ENCODE results near the gene EXOC8.

Gene EXOC8

GRCh38 chr1:231337472-231338269, at the start of gene EXOC8:
TSS of gene EXOC8 (minus strand) at chr1:231337852. CDS start at chr1:231337745, 107 bp downstream.
- peak; percentile 97 to 98 for DNase-seq (ENCODE audit: low read depth in 1 of 2, low spot score in 1 of 2)

- no peak for DNase-seq (ENCODE audit: low read depth in 1 of 2, low spot score in 1 of 2)
Observed at GRCh38 chr1:231386466-231386865, 48.8 kb upstream of the EXOC8 start.

GRCh38 chr1:231385416-231385748, 47.7 kb upstream of the EXOC8 start:
- DNase-seq (ENCODE audit: low read depth in 1 of 2, low spot score in 1 of 2): no peak

- DNase-seq (ENCODE audit: low read depth in 1 of 2, low spot score in 1 of 2): no peak
Observed at GRCh38 chr1:231384696-231385415, 47.2 kb upstream of the EXOC8 start.

GRCh38 chr1:231383159-231383860, 45.7 kb upstream of the EXOC8 start:
- DNase-seq (ENCODE audit: low read depth in 1 of 2, low spot score in 1 of 2): no peak

GRCh38 chr1:231382426-231382825, 44.8 kb upstream of the EXOC8 start:
- no peak for DNase-seq (ENCODE audit: low read depth in 1 of 2, low spot score in 1 of 2)

GRCh38 chr1:231381729-231382128, 44.1 kb upstream of the EXOC8 start:
- DNase-seq (ENCODE audit: low read depth in 1 of 2, low spot score in 1 of 2): no peak

- no peak for DNase-seq (ENCODE audit: low read depth in 1 of 2, low spot score in 1 of 2)
Observed at GRCh38 chr1:231376875-231377549, 39.4 kb upstream of the EXOC8 start.

GRCh38 chr1:231376101-231376500, 38.4 kb upstream of the EXOC8 start:
- DNase-seq (ENCODE audit: low read depth in 1 of 2, low spot score in 1 of 2): no peak

GRCh38 chr1:231374394-231374793, 36.7 kb upstream of the EXOC8 start:
- no peak for DNase-seq (ENCODE audit: low read depth in 1 of 2, low spot score in 1 of 2)

- no peak for DNase-seq (ENCODE audit: low read depth in 1 of 2, low spot score in 1 of 2)
Observed at GRCh38 chr1:231372501-231372900, 34.8 kb upstream of the EXOC8 start.

GRCh38 chr1:231369282-231369681, 31.6 kb upstream of the EXOC8 start:
- no peak for DNase-seq (ENCODE audit: low read depth in 1 of 2, low spot score in 1 of 2)

- DNase-seq (ENCODE audit: low read depth in 1 of 2, low spot score in 1 of 2): no peak
Observed at GRCh38 chr1:231364192-231364591, 26.5 kb upstream of the EXOC8 start.

- no peak for DNase-seq (ENCODE audit: low read depth in 1 of 2, low spot score in 1 of 2)
Observed at GRCh38 chr1:231363624-231364023, 26.0 kb upstream of the EXOC8 start.

- DNase-seq (ENCODE audit: low read depth in 1 of 2, low spot score in 1 of 2): no peak
Observed at GRCh38 chr1:231362325-231362724, 24.7 kb upstream of the EXOC8 start.

GRCh38 chr1:231359113-231359512, 21.5 kb upstream of the EXOC8 start:
- no peak for DNase-seq (ENCODE audit: low read depth in 1 of 2, low spot score in 1 of 2)

GRCh38 chr1:231357831-231358354, 20.2 kb upstream of the EXOC8 start:
- DNase-seq (ENCODE audit: low read depth in 1 of 2, low spot score in 1 of 2): no peak

GRCh38 chr1:231357187-231357772, 19.6 kb upstream of the EXOC8 start:
- no peak for DNase-seq (ENCODE audit: low read depth in 1 of 2, low spot score in 1 of 2)

- no peak for DNase-seq (ENCODE audit: low read depth in 1 of 2, low spot score in 1 of 2)
Observed at GRCh38 chr1:231355171-231355570, 17.5 kb upstream of the EXOC8 start.

- DNase-seq (ENCODE audit: low read depth in 1 of 2, low spot score in 1 of 2): no peak
Observed at GRCh38 chr1:231354330-231355020, 16.8 kb upstream of the EXOC8 start.

Measured in activated CD4-positive, alpha-beta T cell treated with anti-CD3 and anti-CD28 coated beads, Interleukin-2, amount 50 U/mL, for 24 hours (primary cell).